SU-DHL-6 (cell line): ENCODE measurements around the gene SYTL3.

Experiments used
- H2AFZ ChIP-seq: fragments of 200-600 bp; sonication (generic); 2 replicates; pipeline ENCODE4 v1.6.1; 2014; ENCODE audit warnings: low read depth, mild to moderate bottlenecking, moderate library complexity, mixed read lengths, antibody characterized with exemption, low read length; ENCODE audit not compliant: severe bottlenecking
- H3F3A ChIP-seq: fragments of 200-600 bp; shearing (Covaris generic); 2 replicates; pipeline ENCODE4 v1.6.0; 2016; ENCODE audit warnings: antibody characterized with exemption, mild to moderate bottlenecking; ENCODE audit not compliant: insufficient read depth
- H3K27ac ChIP-seq: fragments of 200-600 bp; sonication (generic); 2 replicates; pipeline ENCODE4 v1.5.1; 2016; ENCODE audit warnings: low read depth, mild to moderate bottlenecking, low read length, moderate library complexity, mixed read lengths
- H3K27me3 ChIP-seq: fragments of 200-600 bp; sonication (generic), shearing (Covaris generic); 2 replicates; pipeline ENCODE4 v1.6.0; 2014; ENCODE audit warnings: mild to moderate bottlenecking, low read length
- H3K36me3 ChIP-seq: fragments of 200-600 bp; sonication (generic); 2 replicates; pipeline ENCODE4 v1.6.1; 2014; ENCODE audit warnings: mild to moderate bottlenecking, low read length, mixed read lengths
- H3K4me2 ChIP-seq: fragments of 300-600, 200-600 bp; shearing (Covaris generic), sonication (generic); 2 replicates; pipeline ENCODE4 v1.6.0; 2014; ENCODE audit warnings: low read length, low read depth, mild to moderate bottlenecking; ENCODE audit not compliant: poor library complexity, severe bottlenecking
- H3K4me3 ChIP-seq: fragments of 200-600 bp; sonication (generic); 2 replicates; pipeline ENCODE4 v1.5.1; 2014; ENCODE audit warnings: antibody characterized with exemption, low read length, mild to moderate bottlenecking, mixed read lengths; ENCODE audit not compliant: insufficient read depth, poor library complexity, severe bottlenecking
- H3K79me2 ChIP-seq: fragments of 200-600 bp; sonication (generic); 2 replicates; pipeline ENCODE4 v1.6.1; 2014; ENCODE audit warnings: mild to moderate bottlenecking, low read length, moderate library complexity; ENCODE audit not compliant: insufficient read depth
- H3K9ac ChIP-seq: fragments of 200-600 bp; sonication (generic); 2 replicates; pipeline ENCODE4 v1.7.0; 2014; ENCODE audit warnings: mild to moderate bottlenecking, low read length
- H3K9me2 ChIP-seq: fragments of 200-600 bp; sonication (generic); replicated peaks from 2 replicates; pipeline ENCODE4 v1.6.1; 2014; ENCODE audit warnings: low read length; ENCODE audit not compliant: insufficient read depth
- H3K9me3 ChIP-seq: fragments of 200-600 bp; sonication (generic); 2 replicates; pipeline ENCODE4 v1.6.1; 2014; ENCODE audit warnings: low read length, mixed read lengths; ENCODE audit not compliant: insufficient read depth
- H4K20me1 ChIP-seq: fragments of 200-600 bp; sonication (generic); 2 replicates; pipeline ENCODE4 v1.6.1; 2014; ENCODE audit warnings: low read depth, mild to moderate bottlenecking, antibody characterized with exemption, low read length, moderate library complexity, mixed read lengths
- CTCF ChIP-seq: fragments of 200-600 bp; sonication (generic); IDR thresholded peaks from one replicate; pipeline ENCODE4 v1.5.1; 2017; ENCODE audit warnings: antibody characterized with exemption, mild to moderate bottlenecking, low read length, moderate library complexity; ENCODE audit not compliant: insufficient read depth, poor library complexity, severe bottlenecking
- EZH2phosphoT487 ChIP-seq: fragments of 200-600 bp; sonication (generic), shearing (Covaris generic); conservative IDR thresholded peaks from 2 replicates; pipeline ENCODE4 v1.6.1; 2018; ENCODE audit warnings: mild to moderate bottlenecking, antibody characterized with exemption, low read length, moderate library complexity, mixed read lengths

SYTL3 gene

GRCh38 chr6:158687506-158687905 lies 37.7 kb downstream of the SYTL3 start:
- TF ChIP-seq EZH2phosphoT487 (no peak), CTCF (no peak)
- no peak overlapping the region for H3K4me3 ChIP-seq
- no peak overlapping the region for H3K27ac ChIP-seq
- no peaks in the 10 kb centered on the region for H3K9me3 ChIP-seq
- H3K9me2 ChIP-seq: no peaks in the 10 kb centered on the region
- H3K4me2 ChIP-seq: no peak overlapping the region
- no peak overlapping the region for H2AFZ ChIP-seq
- no peaks in the 10 kb centered on the region for H3K27me3 ChIP-seq
- no peak overlapping the region for H3K9ac ChIP-seq
- H3K79me2 ChIP-seq: no peaks in the 10 kb centered on the region
- H3K36me3 ChIP-seq: no peaks in the 10 kb centered on the region
- H4K20me1 ChIP-seq: no peaks in the 10 kb centered on the region
- no peaks in the 10 kb centered on the region for H3F3A ChIP-seq

GRCh38 chr6:158688860-158689259 lies 39.0 kb downstream of the SYTL3 start:
- Histone ChIP-seq H3K79me2 (no peaks in the 10 kb centered on the region), H3K9ac (no peak overlapping the region), H3K27me3 (no peaks in the 10 kb centered on the region), H3K4me2 (no peak overlapping the region), H3K4me3 (no peak overlapping the region), H3F3A (no peaks in the 10 kb centered on the region), H3K36me3 (no peaks in the 10 kb centered on the region), H3K9me3 (no peaks in the 10 kb centered on the region), H4K20me1 (no peaks in the 10 kb centered on the region), H2AFZ (no peak overlapping the region), H3K9me2 (no peaks in the 10 kb centered on the region), H3K27ac (no peak overlapping the region)
- TF ChIP-seq CTCF (no peak), EZH2phosphoT487 (no peak)

- no peaks in the 10 kb centered on the region for H3K36me3 ChIP-seq
- H3K27ac ChIP-seq: no peak overlapping the region
- TF ChIP-seq EZH2phosphoT487 (no peak), CTCF (no peak)
- H3K4me2 ChIP-seq: no peak overlapping the region
- H3K4me3 ChIP-seq: no peak overlapping the region
- H3K9me3 ChIP-seq: no peaks in the 10 kb centered on the region
- H3K9me2 ChIP-seq: no peaks in the 10 kb centered on the region
- H3K9ac ChIP-seq: no peak overlapping the region
- H4K20me1 ChIP-seq: no peaks in the 10 kb centered on the region
- no peaks in the 10 kb centered on the region for H3K27me3 ChIP-seq
- H3K79me2 ChIP-seq: no peaks in the 10 kb centered on the region
- no peaks in the 10 kb centered on the region for H3F3A ChIP-seq
- no peak overlapping the region for H2AFZ ChIP-seq
These were observed 45.1 kb downstream of the SYTL3 start for GRCh38 chr6:158694913-158695312.
